ENCODE measurements around the gene ZNF594.

The ZNF594 gene

GRCh38 chr17:5203908-5204294 lies 12.2 kb upstream of the ZNF594 start:
- no peak overlapping the region for H3K4me3 ChIP-seq (ENCODE audit: low read length, poor library complexity, severe bottlenecking)
- no peaks in the 10 kb centered on the region for H4K20me1 ChIP-seq (ENCODE audit: insufficient read depth, low read length, poor library complexity, severe bottlenecking)
- H3K79me2 ChIP-seq (ENCODE audit: insufficient read depth, low read length): no peaks in the 10 kb centered on the region
- H3K9ac ChIP-seq (ENCODE audit: low read depth, low read length, poor library complexity, severe bottlenecking): no peak overlapping the region
- TF ChIP-seq CTCF (conservative IDR thresholded peaks at IDR 0.05; ENCODE audit: low read length) (no peak), EZH2phosphoT487 (IDR thresholded peaks at IDR 0.05; ENCODE audit: borderline replicate concordance) (no peak)
- no peak overlapping the region for H2AFZ ChIP-seq (ENCODE audit: low read length)
- H3K4me1 ChIP-seq (ENCODE audit: insufficient read depth, low read length, poor library complexity, severe bottlenecking): no peaks in the 10 kb centered on the region
- no peaks in the 10 kb centered on the region for H3K36me3 ChIP-seq (ENCODE audit: insufficient read depth, low read length)
- H3K9me3 ChIP-seq (ENCODE audit: insufficient read depth, low read depth, low read length): no peaks in the 10 kb centered on the region
- H3K4me2 ChIP-seq (ENCODE audit: low read depth, low read length, poor library complexity, severe bottlenecking): no peak overlapping the region
- no peaks in the 10 kb centered on the region for H3F3A ChIP-seq (ENCODE audit: low read depth)
- H3K9me2 ChIP-seq (replicated peaks; ENCODE audit: low read depth, low read length): no peaks in the 10 kb centered on the region
- H3K27me3 ChIP-seq (ENCODE audit: insufficient read depth, low read length, poor library complexity, severe bottlenecking): no peaks in the 10 kb centered on the region

- Histone ChIP-seq H3K9ac (ENCODE audit: low read depth, low read length, poor library complexity, severe bottlenecking) (no peak overlapping the region), H3K9me3 (ENCODE audit: insufficient read depth, low read depth, low read length) (no peaks in the 10 kb centered on the region), H3K79me2 (ENCODE audit: insufficient read depth, low read length) (no peaks in the 10 kb centered on the region), H3K27me3 (ENCODE audit: insufficient read depth, low read length, poor library complexity, severe bottlenecking) (no peaks in the 10 kb centered on the region), H4K20me1 (ENCODE audit: insufficient read depth, low read length, poor library complexity, severe bottlenecking) (no peaks in the 10 kb centered on the region), H3F3A (ENCODE audit: low read depth) (no peaks in the 10 kb centered on the region), H3K4me2 (ENCODE audit: low read depth, low read length, poor library complexity, severe bottlenecking) (no peak overlapping the region), H2AFZ (ENCODE audit: low read length) (no peak overlapping the region), H3K36me3 (ENCODE audit: insufficient read depth, low read length) (no peaks in the 10 kb centered on the region), H3K9me2 (replicated peaks; ENCODE audit: low read depth, low read length) (no peaks in the 10 kb centered on the region), H3K4me3 (ENCODE audit: low read length, poor library complexity, severe bottlenecking) (no peak overlapping the region), H3K4me1 (ENCODE audit: insufficient read depth, low read length, poor library complexity, severe bottlenecking) (no peaks in the 10 kb centered on the region)
- TF ChIP-seq CTCF (conservative IDR thresholded peaks at IDR 0.05; ENCODE audit: low read length) (no peak), EZH2phosphoT487 (IDR thresholded peaks at IDR 0.05; ENCODE audit: borderline replicate concordance) (no peak)
These were observed 11.7 kb upstream of the ZNF594 start for GRCh38 chr17:5203178-5203907.

GRCh38 chr17:5201011-5201410 lies 9.3 kb upstream of the ZNF594 start:
- no peaks in the 10 kb centered on the region for H3K4me1 ChIP-seq (ENCODE audit: insufficient read depth, low read length, poor library complexity, severe bottlenecking)
- H4K20me1 ChIP-seq (ENCODE audit: insufficient read depth, low read length, poor library complexity, severe bottlenecking): no peaks in the 10 kb centered on the region
- TF ChIP-seq CTCF (conservative IDR thresholded peaks at IDR 0.05; ENCODE audit: low read length): no peak
- TF ChIP-seq EZH2phosphoT487 (IDR thresholded peaks at IDR 0.05; ENCODE audit: borderline replicate concordance): no peak
- no peaks in the 10 kb centered on the region for H3F3A ChIP-seq (ENCODE audit: low read depth)
- no peak overlapping the region for H3K9ac ChIP-seq (ENCODE audit: low read depth, low read length, poor library complexity, severe bottlenecking)
- H3K9me3 ChIP-seq (ENCODE audit: insufficient read depth, low read depth, low read length): no peaks in the 10 kb centered on the region
- H2AFZ ChIP-seq (ENCODE audit: low read length): no peak overlapping the region
- no peaks in the 10 kb centered on the region for H3K36me3 ChIP-seq (ENCODE audit: insufficient read depth, low read length)
- no peak overlapping the region for H3K4me3 ChIP-seq (ENCODE audit: low read length, poor library complexity, severe bottlenecking)
- no peaks in the 10 kb centered on the region for H3K27me3 ChIP-seq (ENCODE audit: insufficient read depth, low read length, poor library complexity, severe bottlenecking)
- no peaks in the 10 kb centered on the region for H3K9me2 ChIP-seq (replicated peaks; ENCODE audit: low read depth, low read length)
- H3K79me2 ChIP-seq (ENCODE audit: insufficient read depth, low read length): no peaks in the 10 kb centered on the region
- H3K4me2 ChIP-seq (ENCODE audit: low read depth, low read length, poor library complexity, severe bottlenecking): no peak overlapping the region

Data from Loucy (cell line).